Left cardiac atrium (tissue), 4 donors: Measurements from ENCODE around the gene EMC8. TPM values are rescaled to one million over a fixed set of nuclear protein-coding genes. Genes with fewer than 3 reads are reported as not detected.
A peak's percentile ranks its signal among the peaks of the same experiment; 100 is the strongest.

Experiments
- ATAC-seq, 2 donors: fragments of 200-7000 bp; cut with Tn5 transposase; one replicate each; pipeline ENCODE4 v1.9.1; 2020; ENCODE audit warnings: mild to moderate bottlenecking in 2 of 2, moderate library complexity in 2 of 2
- DNase-seq: peaks from one replicate; pipeline ENCODE4 v3.0.0-alpha.2; 2020
- intact Hi-C, 2 donors: fragments of 100-400 bp; cut with DNase I; formaldehyde crosslinking; loops; one replicate each; pipeline versions ENCODE4 v1.14.1 to v1.15.1; 2022 to 2023
- microRNA-seq, 2 donors: library from miRNA; unstranded; fragments of <30 nt; microRNA quantifications; one replicate each; pipeline ENCODE4 v1.2.0, GENCODE V29; 2020
- total RNA-seq, 2 donors: library from RNA; stranded (reverse); fragmentation: NEBNext Ultra II Directional; extraction: Animal tissue kit (Norgen Biotek cat#: 25700); gene quantifications; one replicate each; pipeline ENCODE4 v1.2.1, GENCODE V29; 2021
- donor health status: DM: no; HTN: yes; CAD: no.
- donor health status: DM: no; HTN: yes; CAD: no; lungs with severe emphysema.
- donor health status: DM: yes; HTN: yes; CAD: no.
- donor health status: Dilated cardiomyopathy.

The EMC8 gene
- total RNA-seq, 2 donors from 2014 or later, result 18.6 to 24.4 TPM

DNA sequence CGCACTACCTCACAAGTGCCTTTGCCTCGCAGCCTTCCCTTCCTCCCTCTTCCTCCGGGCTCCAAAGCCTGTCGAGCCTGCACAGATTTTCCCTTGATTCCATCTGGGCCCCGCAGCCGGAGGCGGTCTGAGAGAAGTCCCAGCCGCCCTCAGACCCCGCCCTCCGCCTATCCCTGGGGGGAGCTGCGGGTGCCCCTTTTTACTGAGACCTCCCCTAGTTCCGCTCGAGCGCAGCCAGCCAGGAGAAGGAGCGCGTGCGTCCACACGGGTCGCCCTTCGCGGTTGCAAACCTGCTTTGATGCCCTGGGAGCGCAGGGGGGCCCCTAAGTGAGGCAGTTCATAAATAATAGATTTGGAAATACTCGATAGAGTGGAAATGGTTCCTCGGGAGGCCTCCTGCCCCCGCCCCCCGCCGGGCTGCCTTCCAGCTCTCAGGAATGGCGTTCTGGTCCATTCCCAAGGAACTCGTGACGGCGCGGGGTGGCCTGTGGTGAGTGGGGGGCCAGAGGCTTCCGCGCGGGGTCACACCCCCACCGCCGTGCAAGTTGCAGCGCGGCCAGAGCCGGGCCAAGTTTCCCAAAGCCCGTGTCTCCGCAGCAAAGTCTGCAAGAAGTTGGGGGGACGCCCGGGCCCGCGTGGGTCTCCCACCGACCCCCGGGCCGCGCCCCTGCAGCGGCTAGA is 49.1 kb downstream of the EMC8 start:
- peak; percentile 22 to 66 for ATAC-seq
- peak; percentile 45 for DNase-seq
- intact Hi-C loops, result no loop called here

DNA sequence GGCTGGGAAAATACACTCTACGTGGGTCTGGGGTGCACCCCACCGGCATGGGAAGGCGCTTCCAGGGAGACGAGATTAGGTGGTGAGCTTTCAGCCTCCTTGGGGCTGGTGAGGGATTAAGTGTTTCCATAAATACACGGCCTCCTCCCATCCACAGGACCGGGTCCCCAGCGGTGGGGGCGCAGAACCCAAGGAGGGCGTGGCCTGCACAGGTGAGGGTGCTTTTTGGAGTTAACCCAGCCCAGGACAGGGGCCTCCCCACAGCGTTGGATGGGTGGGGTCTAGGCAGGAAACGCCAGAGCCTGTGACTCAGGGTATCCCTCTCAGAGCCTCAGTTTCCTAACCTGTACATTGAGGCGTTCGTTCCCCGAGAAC is 49.6 kb downstream of the EMC8 start:
- intact Hi-C loops, result no loop called here
- DNase-seq, result no peak
- ATAC-seq, result no peak

DNA sequence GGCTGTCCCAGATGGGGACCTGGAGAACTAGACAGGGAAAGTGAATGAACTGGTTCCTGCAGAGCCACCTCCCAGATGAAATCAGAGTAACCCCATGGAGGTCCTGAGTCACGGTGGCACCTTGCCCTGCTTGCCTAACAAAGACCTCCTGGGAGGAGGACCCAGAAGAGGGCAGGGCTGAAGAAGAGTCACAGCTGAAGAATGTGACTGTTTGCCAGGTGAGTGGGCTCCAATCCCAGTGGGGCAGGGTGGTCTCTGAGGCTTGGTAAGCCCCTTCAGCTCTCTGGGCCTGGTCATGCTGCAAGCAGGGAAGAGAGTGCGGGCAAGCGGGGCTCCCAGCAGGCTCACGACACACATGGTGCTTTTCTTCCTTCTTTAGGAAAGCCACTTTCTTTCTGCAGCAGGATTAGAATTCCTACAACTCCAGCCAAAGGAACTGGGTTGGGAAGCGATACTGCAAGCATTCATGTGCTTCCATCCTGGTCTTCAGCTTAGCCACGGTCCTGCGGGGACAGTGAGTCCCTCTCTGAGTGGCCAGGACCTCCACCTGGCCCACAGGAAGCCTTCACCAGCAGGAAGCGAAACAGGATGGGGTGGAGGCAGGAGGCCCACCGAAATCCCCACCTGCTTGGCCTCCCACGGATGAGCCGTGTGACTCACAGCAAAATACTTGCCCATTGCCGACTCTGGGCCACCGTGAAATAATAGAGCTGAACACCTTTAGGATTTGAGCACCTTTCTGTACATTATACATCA is 52.7 kb downstream of the EMC8 start:
- intact Hi-C loops, result no loop called here
- ATAC-seq, result no peak
- DNase-seq, result no peak

DNA sequence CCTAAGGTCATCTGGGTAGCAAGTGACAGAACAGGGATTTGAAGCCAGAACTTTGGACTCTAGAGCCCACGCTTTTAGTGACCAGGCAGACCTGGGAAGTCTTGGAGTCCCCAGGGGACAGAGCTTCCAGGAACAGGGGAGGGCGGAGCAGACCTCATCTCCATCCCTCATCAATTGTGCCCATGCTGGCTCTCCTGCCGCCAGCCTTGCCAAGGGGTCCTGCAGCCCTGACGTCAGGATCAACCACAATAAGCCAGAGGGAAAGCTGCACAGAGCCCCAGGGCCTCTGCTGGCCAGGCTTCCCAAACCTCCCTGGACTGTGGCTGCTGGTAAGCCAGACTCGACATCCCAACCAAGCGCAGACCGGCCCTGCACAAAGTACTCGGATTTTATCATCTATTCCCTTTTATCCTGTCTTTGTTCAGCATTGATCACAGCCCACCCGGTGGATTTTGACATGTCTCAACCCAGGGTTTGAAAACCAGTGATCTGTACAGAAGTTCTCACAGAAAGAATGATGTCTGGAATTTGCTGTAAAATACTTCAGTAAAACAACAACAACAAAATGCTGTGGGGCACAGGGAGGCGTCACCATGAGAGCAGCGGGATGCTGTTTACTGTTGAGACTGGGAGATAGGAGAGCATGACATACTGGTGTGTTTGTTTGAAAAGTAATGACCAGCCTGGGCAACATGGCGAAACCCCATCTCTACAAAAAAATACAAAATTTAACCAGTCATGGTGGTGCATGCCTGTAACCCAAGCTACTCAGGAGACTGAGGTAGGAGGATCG is 60.2 kb downstream of the EMC8 start:
- DNase-seq, result no peak
- intact Hi-C loops, result no loop called here
- ATAC-seq, result no peak

DNA sequence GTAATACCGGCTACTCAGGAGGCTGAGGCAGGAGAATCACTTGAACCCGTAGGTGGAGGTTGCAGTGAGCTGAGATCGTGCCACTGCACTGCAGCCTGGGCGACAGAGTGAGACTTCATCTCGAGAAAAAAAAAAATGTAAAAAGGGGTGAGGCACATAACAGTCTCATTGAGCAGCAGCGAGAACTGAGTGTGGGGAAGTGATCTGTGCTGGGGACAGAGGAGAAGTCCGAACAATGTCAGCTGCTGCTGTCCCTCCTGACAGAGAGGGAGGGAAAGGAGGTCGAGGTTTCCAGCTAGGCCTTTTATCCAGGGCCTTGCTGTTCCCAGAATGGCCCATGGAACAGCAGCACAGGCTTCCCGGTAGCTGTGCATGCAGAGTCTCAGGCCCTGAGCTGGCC is 62.4 kb downstream of the EMC8 start:
- intact Hi-C loops, result no loop called here
- DNase-seq (no peak), ATAC-seq (no peak)

DNA sequence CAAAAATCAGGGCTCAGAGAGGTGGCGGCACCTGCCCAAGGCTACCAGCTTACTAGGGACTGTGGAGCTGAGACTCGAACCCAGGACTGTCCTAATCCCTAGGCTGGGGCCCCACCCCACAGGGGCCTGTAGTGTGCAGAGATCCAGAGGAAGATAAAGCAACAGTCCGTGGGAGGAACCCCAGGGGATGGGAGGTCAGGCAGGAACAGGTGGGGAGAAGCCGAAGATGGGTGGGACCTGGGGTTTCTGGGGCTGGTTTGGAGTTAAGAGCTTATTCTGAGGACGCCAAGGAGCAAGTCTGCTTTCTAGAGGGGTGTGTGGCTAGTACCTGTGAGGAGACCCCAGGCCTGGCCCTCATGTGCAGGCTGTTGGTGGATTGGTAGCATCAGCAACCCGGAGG is 63.4 kb downstream of the EMC8 start:
- intact Hi-C loops, result no loop called here
- DNase-seq (no peak), ATAC-seq (no peak)

DNA sequence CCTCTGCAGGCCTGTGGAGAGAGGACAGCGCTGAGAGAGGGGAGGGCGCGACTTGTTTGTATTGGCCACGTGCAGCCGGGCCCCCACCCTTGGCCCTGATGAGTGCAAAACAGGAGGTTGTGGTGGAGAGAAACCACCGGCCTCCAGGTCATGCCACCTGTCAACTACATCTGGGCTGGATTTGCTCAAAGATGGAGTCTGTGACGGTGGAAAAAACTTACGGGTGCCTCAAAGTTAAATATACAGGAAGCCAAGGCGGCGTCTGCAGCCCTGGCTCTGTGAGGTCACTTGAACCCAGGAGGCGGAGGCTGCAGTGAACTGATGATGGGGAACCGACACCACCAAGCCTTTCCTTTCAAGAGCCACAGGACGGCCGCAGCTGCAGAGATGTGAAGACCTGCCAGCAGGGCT is 64.1 kb downstream of the EMC8 start:
- ATAC-seq, result peak in 1 of 2 donors; percentile 24
- intact Hi-C loops, result no loop called here
- no peak for DNase-seq

DNA sequence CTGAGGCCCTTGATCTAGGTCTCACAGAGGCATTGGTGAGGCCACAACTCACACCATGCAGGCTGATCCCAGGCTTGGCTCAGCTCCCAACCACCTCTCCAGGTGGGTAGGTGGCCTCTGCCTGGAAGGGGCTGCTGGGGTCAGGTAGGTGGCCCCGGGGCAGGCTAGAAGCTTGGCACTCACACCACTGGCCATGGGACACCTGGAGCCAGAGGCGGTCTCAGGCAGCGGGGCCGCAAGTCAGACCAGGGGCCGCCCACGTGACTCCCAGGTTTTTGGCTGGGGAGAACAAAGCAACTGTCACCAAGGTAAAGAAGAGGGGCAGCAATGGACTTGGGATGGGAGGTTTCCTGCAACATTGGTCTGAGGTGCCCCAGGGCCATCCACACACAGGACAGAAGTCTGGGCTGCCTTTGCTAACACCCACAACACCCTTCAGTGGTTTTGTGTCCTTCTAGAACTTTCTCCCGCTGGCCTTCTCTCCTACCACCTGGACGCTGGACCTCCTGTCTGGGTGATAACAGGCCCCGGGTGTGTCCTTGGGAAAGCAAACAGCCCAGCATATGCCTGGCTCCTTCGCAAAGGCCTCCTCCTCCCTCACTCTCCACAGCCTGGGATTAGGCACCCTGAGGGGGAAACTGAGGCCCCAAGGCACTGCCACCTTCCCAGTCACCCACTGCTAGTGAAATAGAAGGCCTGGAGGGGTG is 64.9 kb downstream of the EMC8 start:
- intact Hi-C loops, result no loop called here
- DNase-seq (no peak), ATAC-seq (no peak)

DNA sequence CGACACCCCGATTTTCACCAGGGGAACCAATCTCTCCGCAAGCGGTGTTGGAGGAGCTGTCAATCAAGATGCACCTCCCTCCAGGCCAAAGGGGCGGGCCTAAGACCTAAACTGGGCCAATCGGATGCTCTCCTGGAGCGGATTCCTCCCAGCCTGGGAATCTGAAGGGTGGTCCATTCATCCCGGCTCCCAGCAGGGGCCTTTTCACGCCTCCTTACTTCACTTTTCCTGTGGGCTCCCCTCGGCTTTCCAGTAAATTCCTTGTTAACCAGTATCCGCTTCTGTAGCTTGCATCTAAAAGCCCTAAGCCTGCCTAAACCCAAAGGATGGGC is 65.5 kb downstream of the EMC8 start:
- DNase-seq, result no peak
- intact Hi-C loops, result no loop called here
- peak in 1 of 2 donors; percentile 43 for ATAC-seq

DNA sequence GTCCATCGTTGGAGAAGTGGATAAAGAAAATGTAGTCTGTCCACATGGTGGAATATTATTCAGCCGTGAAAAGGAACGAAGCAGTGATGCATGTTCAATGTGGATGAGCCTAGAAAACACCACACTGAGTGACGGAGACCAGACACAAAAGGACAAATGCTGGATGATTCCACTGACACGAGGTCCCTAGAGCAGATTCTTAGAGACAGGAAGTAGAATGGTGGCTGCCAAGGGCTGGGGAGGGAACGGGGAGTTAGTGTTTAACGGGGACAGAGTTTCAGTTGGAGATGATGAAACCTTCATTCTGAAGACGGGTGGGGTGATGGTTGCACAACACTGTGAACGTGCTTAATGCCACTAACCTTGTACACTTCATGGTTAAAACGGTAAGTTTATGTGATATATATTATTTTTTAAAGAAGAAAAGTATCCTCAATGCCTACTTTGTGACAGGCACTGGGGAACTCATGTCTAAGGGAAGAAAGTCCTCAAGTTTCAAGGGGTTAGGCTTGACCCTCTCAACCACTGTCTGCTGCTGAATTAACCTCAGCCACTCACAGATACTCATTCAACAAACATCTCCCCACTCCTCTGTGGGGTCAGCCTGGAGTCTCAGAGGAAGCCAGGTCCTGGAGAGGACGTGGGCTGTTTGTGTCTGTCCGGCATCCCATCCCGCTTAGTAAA is 66.0 kb downstream of the EMC8 start:
- intact Hi-C loops, result no loop called here
- ATAC-seq, result no peak
- no peak for DNase-seq

DNA sequence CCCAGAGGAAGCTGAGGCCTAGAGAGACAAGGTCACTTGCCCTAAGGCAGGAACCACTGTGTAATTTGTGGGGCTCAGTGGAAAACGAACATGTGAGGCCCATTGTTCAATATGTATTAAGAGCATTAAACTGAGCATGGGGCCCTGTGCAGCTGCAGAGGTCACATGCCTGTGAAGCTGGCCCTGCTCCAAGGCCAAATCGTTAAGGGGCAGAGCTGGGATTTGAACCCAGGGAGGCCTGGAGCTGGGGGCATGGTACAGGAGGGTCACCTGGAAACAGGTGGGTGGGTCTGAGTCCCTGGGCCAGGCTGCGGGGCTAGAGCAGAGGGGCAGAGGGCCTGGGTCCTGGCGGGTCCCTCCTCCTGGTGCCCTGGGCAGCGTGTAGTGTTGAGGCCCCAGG is 68.2 kb downstream of the EMC8 start:
- intact Hi-C loops, result no loop called here
- DNase-seq (no peak), ATAC-seq (no peak)

DNA sequence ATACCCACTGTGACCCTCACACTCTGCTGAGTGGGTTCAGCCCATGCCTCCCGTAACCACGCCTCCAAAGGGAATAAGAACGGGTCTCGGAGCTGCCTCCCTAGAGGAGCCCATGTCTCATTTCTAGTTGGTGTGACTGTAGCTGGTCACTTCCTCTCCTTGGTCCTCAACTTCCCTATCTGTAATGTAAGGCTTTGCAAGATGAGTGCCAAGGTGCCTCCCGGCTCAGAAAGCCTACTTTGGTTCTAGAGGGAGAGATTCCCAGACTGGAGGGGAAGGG is 69.2 kb downstream of the EMC8 start:
- ATAC-seq, result peak in 1 of 2 donors; percentile 13
- no peak for DNase-seq
- intact Hi-C loops, result no loop called here

DNA sequence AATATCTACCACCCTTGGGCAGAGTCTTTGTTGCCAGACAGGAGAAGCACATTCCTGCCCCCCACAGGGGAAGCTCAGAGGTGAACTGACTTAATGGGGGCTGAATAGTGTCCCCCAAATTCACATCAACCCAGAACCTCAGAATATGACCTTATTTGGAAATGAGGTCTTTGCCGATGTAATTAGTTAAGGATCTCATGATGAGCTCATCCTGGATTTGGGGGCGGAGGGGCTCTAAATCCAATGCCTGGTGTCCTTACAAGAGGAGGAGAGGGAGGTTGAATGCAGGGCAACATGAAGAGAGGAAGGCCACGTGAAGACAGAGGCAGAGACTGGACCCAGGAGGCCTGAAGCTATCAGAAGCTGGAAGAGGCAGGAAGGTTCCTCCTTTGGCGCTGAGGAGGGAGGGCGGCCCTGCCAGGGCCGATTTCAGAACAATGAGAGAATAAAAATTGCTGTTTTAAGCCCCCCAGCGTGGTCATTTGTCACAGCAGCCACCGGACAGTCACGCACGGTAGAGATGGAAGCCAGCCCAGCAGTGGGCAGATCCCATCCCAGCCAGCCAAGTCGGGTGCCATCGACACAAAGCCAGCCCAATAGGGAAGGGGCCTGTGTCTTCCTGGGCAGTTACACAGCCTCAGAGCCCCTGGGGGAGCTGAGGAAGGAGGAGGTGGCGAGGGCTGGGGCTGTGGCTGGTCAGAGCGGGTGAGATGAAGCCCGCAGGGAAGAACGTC is 69.7 kb downstream of the EMC8 start:
- DNase-seq (no peak), ATAC-seq (no peak)
- intact Hi-C loops, result loop anchor here in 1 of 2 donors (10.0 kb wide), 1 partner anchor 465 kb away; no protein-coding TSS in a partner anchor

DNA sequence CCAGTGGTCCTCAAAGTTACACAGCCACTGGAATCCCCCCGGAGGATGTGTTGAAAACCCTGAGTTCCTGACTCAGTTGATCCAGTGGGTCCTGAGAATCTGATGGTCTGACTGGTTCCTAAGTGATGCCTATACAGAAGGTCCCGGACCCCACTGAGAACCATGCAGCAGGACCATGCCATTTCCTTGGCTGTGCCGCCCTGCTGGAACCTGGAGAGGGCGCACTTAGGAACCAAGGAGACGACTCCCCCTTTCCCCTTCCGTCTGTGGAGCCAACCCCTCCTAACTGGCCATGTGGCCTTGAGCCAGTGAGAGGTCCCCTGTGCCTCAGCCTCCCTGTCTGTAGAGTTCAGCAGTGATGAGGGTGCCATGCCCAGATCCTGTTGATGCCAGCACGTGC is 70.5 kb downstream of the EMC8 start:
- intact Hi-C loops, result loop anchor here in 1 of 2 donors (10.0 kb wide), 1 partner anchor 464 kb away; no protein-coding TSS in a partner anchor

More for the DNA sequence above, 70.5 kb downstream of the EMC8 start:
- no peak for ATAC-seq
- no peak for DNase-seq

Small RNAs within 50 kb of the gene (microRNA-seq; reads per million reads assigned to microRNA genes)
- gene MIR1910, result 0 to 1.0 reads per million in 2 donors

Other genes with a start within 250 kb of the EMC8 start
- gene GSE1, start 186.2 kb downstream of the EMC8 start, total RNA-seq, result 10 to 100 TPM; 54.6 to 60.6 TPM
- 1 to 10 TPM; 1.2 to 2.4 TPM for gene GINS2, start 110.6 kb downstream of the EMC8 start, total RNA-seq
- 1 to 10 TPM; 2.3 to 2.6 TPM for gene C16orf74, start 48.4 kb downstream of the EMC8 start, total RNA-seq
- gene COX4I1, start 151 bp upstream of the EMC8 start, total RNA-seq, result 1,000 to 10,000 TPM; 1,590 to 1,597 TPM
- gene IRF8, start 99.6 kb upstream of the EMC8 start, total RNA-seq, result 10 to 100 TPM in 1 of 2 donors, 1 to 10 TPM in 1; 9.2 to 15.6 TPM